ENCODE measurements around the gene RAD1.
"Not testable (repeated sequence)": the region's sequence is repeated elsewhere in the genome, so short reads cannot be mapped to it uniquely, and the experiment has no call there.

Gene RAD1

GRCh38 chr5:34915139-34915855, at the start of gene RAD1, which contains the start of gene BRIX1:
TSS of gene RAD1 (minus strand) at chr5:34915504. CDS start at chr5:34914892, 612 bp downstream.
TSS of gene BRIX1 (plus strand) at chr5:34915711. CDS start at chr5:34915739, 28 bp downstream.
- peak; percentile 88 for DNase-seq (ENCODE audit: low read depth)

GRCh38 chr5:34959323-34959722, 44.0 kb upstream of the RAD1 start:
- DNase-seq (ENCODE audit: low read depth) = peak; percentile 13

- DNase-seq (ENCODE audit: low read depth) = no peak
Observed at GRCh38 chr5:34957857-34958690, 42.8 kb upstream of the RAD1 start.

GRCh38 chr5:34957321-34957720, 42.0 kb upstream of the RAD1 start:
- DNase-seq (ENCODE audit: low read depth) = peak; percentile 47

GRCh38 chr5:34944460-34945047, 29.2 kb upstream of the RAD1 start:
- no peak for DNase-seq (ENCODE audit: low read depth)

- no peak for DNase-seq (ENCODE audit: low read depth)
Observed at GRCh38 chr5:34944044-34944443, 28.7 kb upstream of the RAD1 start.

- DNase-seq (ENCODE audit: low read depth) = no peak
Observed at GRCh38 chr5:34941936-34942335, 26.6 kb upstream of the RAD1 start.

GRCh38 chr5:34932947-34933346, 17.6 kb upstream of the RAD1 start:
- DNase-seq (ENCODE audit: low read depth) = no peak

- no peak for DNase-seq (ENCODE audit: low read depth)
Observed at GRCh38 chr5:34930870-34931269, 15.6 kb upstream of the RAD1 start.

GRCh38 chr5:34930462-34930844, 15.1 kb upstream of the RAD1 start:
- peak; percentile 16 for DNase-seq (ENCODE audit: low read depth)

GRCh38 chr5:34929720-34930461, 14.6 kb upstream of the RAD1 start:
- peak; percentile 34 for DNase-seq (ENCODE audit: low read depth)

- DNase-seq (ENCODE audit: low read depth) = peak; percentile 64
Observed at GRCh38 chr5:34929134-34929719, 13.9 kb upstream of the RAD1 start, which contains the start of gene DNAJC21. TSS of gene DNAJC21 (plus strand) at chr5:34929559. CDS start at chr5:34929820, 261 bp downstream.

GRCh38 chr5:34928267-34928666, 13.0 kb upstream of the RAD1 start:
- DNase-seq (ENCODE audit: low read depth) = no peak

GRCh38 chr5:34927785-34928184, 12.5 kb upstream of the RAD1 start:
- DNase-seq (ENCODE audit: low read depth) = no peak

GRCh38 chr5:34926318-34926888, 11.1 kb upstream of the RAD1 start:
- no peak for DNase-seq (ENCODE audit: low read depth)

- DNase-seq (ENCODE audit: low read depth) = no peak
Observed at GRCh38 chr5:34924462-34924765, 9.1 kb upstream of the RAD1 start.

- peak; percentile 62 for DNase-seq (ENCODE audit: low read depth)
Observed at GRCh38 chr5:34923694-34924461, 8.6 kb upstream of the RAD1 start.

- not testable (repeated sequence) for DNase-seq (ENCODE audit: low read depth)
Observed at GRCh38 chr5:34923256-34923655, 8.0 kb upstream of the RAD1 start.

- no peak for DNase-seq (ENCODE audit: low read depth)
Observed at GRCh38 chr5:34919077-34919476, 3.8 kb upstream of the RAD1 start.

GRCh38 chr5:34918025-34918424, 2.7 kb upstream of the RAD1 start:
- DNase-seq (ENCODE audit: low read depth) = no peak

GRCh38 chr5:34916518-34916917, 1.2 kb upstream of the RAD1 start:
- DNase-seq (ENCODE audit: low read depth) = no peak

All from GM04503 (cell line).